Stimulated activated CD8-positive, alpha-beta memory T cell treated with anti-CD3 and anti-CD28 coated beads, Interleukin-15, amount 100 ng/mL, for 48 hours (primary cell): ENCODE measurements around the gene CROCC.
"Not testable (repeated sequence)": the region's sequence is repeated elsewhere in the genome, so short reads cannot be mapped to it uniquely, and the experiment has no call there.

Experiments
- DNase-seq, 2 donors: peaks; one replicate each; pipeline ENCODE4 v3.0.0-alpha.2; 2020; ENCODE audit warnings: low read depth in 2 of 2

The CROCC gene

GRCh38 chr1:16921391-16922185, at the start of gene CROCC:
CROCC (plus strand) TSS chr1:16921931; CDS start chr1:16922019, 88 bp downstream.
- peak in 1 of 2 donors; percentile 38 for DNase-seq

GRCh38 chr1:16872152-16873075, 49.3 kb upstream of the CROCC start:
- DNase-seq, result peak; percentile 43 to 61

GRCh38 chr1:16873076-16873879, 48.5 kb upstream of the CROCC start:
- DNase-seq, result not testable (repeated sequence)

GRCh38 chr1:16874968-16875765, 46.6 kb upstream of the CROCC start:
- not testable (repeated sequence) for DNase-seq

- not testable (repeated sequence) for DNase-seq
Observed at GRCh38 chr1:16881742-16882141, 40.0 kb upstream of the CROCC start.

- no peak for DNase-seq
Observed at GRCh38 chr1:16882986-16883385, 38.7 kb upstream of the CROCC start.

GRCh38 chr1:16884487-16884886, 37.2 kb upstream of the CROCC start:
- DNase-seq, result not testable (repeated sequence)

GRCh38 chr1:16886860-16887605, 34.7 kb upstream of the CROCC start:
- no peak for DNase-seq

GRCh38 chr1:16888860-16889816, 32.6 kb upstream of the CROCC start:
- peak; percentile 51 to 54 for DNase-seq

- DNase-seq, result not testable (repeated sequence)
Observed at GRCh38 chr1:16890539-16891021, 31.2 kb upstream of the CROCC start.

- not testable (repeated sequence) for DNase-seq
Observed at GRCh38 chr1:16891057-16891456, 30.7 kb upstream of the CROCC start.

- DNase-seq, result not testable (repeated sequence)
Observed at GRCh38 chr1:16892978-16893525, 28.7 kb upstream of the CROCC start.

GRCh38 chr1:16893796-16894195, 27.9 kb upstream of the CROCC start:
- DNase-seq, result not testable (repeated sequence)

GRCh38 chr1:16894338-16894737, 27.4 kb upstream of the CROCC start:
- not testable (repeated sequence) for DNase-seq

GRCh38 chr1:16895233-16895597, 26.5 kb upstream of the CROCC start:
- DNase-seq, result not testable (repeated sequence)

GRCh38 chr1:16895598-16896315, 26.0 kb upstream of the CROCC start, which contains the start of gene RNU1-2:
RNU1-2 (plus strand) TSS chr1:16895980.
- DNase-seq, result peak; percentile 73 to 76

GRCh38 chr1:16896316-16897055, 25.2 kb upstream of the CROCC start:
- peak; percentile 52 to 72 for DNase-seq
